Measurements from ENCODE around the gene PTPRU.
"Not testable (repeated sequence)": the region's sequence is repeated elsewhere in the genome, so short reads cannot be mapped to it uniquely, and the experiment has no call there.

PTPRU gene

DNA sequence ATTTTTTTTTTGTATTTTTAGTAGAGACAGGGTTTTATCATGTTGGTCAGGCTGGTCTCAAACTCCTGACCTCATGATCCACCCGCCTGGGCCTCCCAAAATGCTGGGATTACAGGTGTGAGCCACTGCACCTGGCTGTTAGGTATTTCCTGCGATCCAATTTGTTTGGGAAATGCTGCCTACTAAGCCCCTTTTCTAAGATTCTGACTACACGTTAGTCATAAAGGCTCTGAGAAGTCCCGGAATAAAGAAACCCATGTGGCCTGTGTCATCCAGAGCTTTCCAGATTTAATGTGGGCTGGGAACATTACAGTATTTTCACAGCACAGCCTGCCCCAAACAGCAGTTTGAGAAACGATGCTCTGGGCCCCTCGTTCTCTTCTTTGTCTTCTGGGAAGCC, 14.1 kb upstream of the PTPRU start:
- DNase-seq (ENCODE audit: low read depth): not testable (repeated sequence)

- DNase-seq (ENCODE audit: low read depth): no peak
These were observed 13.6 kb upstream of the PTPRU start for GRCh38 chr1:29222686-29223085.

- no peak for DNase-seq (ENCODE audit: low read depth)
These were observed 12.8 kb upstream of the PTPRU start for GRCh38 chr1:29223521-29223920.

GRCh38 chr1:29224356-29224837, 11.9 kb upstream of the PTPRU start:
- DNase-seq (ENCODE audit: low read depth): no peak

DNA sequence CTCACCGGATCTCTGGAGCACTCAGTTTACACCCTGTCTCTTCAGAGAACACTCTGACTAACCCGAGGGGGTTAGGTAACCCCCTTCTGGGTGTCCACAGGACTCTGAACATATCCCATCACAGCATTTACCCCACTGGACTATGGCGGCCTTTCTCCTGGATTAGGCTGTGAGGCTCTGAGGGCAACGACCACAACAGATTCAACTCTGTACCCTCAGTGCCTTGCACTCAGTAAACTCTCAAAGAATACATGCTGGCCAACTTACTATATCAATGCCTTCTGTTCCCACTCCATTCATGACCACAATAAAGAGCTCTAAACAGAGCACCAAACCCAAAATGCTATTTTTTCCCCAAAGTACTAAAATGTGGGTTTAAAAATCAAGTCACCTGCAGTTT, 11.0 kb upstream of the PTPRU start:
- no peak for DNase-seq (ENCODE audit: low read depth)

DNA sequence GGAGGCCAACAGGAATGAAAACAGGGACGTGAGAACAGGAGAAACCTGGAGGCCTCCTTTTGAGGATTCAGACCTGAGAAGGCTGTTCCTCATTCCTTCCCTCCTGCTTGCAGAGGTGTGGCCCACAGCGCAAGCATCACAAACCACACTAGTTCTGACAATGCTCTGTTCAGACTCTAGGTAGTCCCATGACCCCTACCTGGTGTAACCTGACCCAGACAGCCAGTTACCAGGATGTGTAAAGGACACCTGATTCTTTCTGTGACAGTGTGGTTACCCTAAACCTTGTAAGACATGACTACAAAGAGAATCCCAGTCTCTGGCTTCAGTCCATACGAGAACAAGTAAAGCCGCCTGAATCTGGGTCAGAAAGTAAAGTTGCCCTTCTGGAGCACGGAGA, 8.8 kb upstream of the PTPRU start:
- DNase-seq (ENCODE audit: low read depth): no peak

DNA sequence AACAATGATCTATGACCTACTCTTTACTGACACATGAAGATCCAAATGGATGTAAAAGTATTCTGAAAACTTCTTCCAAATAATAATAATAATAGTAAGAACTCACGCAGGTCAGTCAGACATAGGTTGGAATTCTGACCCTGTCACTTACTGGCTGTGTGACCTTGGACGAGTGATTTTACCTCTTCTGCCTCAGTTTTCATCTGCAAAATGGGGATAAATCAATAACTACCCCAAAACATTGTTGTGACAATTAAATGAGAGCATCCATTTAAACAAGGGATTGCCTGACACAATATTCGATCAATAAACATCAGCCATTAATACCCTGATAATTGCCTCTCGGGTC, 6.1 kb upstream of the PTPRU start:
- no peak for DNase-seq (ENCODE audit: low read depth)

DNA sequence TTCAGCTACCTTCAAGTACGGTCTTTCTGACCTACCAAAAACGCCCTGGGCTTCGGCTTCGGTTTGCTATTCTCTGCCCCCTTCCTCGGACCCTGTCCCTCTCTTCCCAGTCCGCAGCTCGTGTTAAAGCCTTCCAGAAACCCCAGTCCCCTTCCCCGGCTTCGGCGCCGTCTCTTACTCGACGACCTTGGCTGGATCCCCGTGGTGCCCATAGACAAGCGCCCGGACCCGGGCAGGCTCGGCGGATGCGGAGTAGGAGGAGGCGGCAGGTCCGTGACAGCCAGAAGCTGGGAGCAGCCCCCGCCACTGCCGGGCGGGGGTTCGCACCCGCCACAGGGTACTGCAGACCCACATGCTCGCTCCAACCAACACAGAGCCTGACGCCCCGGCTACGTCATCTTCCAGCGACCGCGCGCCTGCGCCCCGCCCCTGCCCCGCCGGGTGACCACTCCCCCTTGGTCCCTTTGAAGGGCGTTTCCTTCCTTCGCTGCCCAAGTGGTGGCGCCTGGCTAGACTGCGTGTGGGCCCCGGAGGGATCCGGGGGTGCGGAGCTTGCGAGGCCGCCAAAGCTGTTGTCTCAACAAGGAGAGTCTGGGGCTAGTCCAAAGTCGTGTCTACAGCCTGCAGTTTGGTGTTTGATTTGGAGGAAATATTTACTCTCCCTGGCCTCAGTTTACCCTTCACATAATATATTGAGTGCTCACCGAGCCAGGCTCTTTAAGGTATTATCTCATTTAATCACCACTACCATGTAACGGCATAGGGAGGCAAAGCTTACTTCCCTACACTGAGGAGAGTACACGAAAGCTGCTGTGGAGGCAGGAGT, 5.6 kb upstream of the PTPRU start, which contains the start of gene MECR:
TSS of gene MECR (minus strand) at position 382 of the 826 bp plus-strand sequence. CDS start at position 354, 28 bp downstream.
- peak; percentile 93 for DNase-seq (ENCODE audit: low read depth)

GRCh38 chr1:29232387-29232786, 3.9 kb upstream of the PTPRU start:
- no peak for DNase-seq (ENCODE audit: low read depth)

GRCh38 chr1:29233693-29234092, 2.6 kb upstream of the PTPRU start:
- no peak for DNase-seq (ENCODE audit: low read depth)

GRCh38 chr1:29234471-29234870, 1.9 kb upstream of the PTPRU start:
- DNase-seq (ENCODE audit: low read depth): no peak

DNA sequence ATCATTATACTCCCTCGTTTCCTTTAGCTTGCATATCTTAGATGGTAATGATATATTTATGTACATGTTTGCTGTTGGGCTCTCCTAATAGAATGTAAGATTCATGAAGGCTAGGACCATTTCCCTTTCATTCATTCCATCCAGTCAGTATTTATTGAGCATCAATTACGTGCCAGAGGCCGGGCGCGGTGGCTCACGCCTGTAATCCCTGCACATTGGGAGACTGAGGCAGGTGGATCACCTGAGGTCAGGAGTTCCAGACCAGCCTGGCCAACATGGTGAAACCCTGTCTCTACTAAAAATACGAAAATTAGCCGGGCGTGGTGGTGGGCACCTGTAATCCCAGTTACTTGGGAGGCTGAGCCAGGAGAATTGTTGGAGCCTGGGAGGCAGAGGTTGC, 1.4 kb upstream of the PTPRU start:
- DNase-seq (ENCODE audit: low read depth): not testable (repeated sequence)

DNA sequence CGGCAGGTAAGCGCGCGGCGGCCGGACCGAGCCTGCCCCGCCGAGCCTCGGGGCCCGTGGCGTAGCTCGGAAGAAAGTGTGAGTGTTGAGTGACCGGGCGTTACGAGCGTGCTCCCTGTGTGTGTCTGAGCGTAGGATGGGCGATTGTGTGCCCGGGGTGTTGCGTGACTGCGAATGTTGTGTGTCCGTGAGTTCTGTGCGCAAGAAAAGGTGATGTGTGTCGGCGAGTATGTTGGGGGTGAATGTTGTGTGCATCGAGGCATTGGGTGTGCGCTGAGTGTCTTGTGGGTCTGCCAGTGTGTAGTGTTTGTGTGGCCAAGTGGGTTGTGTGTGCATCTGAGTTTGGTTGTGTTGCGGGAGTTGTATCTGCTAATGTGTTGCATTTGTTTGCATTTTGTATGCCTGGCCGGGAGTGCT, 398 bp downstream of the PTPRU start:
- DNase-seq (ENCODE audit: low read depth): no peak

DNA sequence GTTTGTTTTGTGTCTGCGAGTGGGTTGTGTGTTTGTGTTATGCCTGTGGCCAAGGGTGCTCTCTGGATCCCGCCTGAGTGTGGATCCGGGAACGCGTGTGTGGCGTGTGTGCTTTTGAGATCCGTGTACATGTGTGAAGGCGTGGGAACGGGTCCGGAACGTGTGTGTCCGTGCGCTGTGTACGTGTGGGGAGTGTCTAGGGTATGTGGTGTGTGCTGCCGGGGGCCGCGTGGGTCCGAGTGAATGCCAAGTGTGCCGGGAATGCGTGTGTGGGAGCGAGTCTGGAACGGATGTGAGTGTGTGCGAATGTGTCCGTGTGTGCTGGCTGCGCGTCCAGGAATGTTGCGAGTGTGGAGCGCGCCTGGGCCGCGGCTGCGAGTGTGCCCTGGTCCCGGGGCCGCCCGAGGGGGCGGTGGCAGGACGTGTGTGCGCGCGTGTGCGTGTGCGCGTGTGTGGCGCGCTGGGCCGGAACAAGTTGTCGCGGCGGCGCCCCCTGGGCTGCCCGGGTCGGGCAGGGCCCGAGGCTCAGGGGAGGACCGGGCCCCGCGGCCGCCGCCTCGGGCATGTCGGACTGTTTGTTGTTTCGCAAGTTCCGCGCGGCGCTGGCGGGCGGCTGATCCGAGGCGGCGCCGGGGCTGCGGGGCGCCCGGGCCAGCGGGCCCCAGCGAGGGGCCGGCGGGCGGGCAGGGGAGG, 953 bp downstream of the PTPRU start:
- no peak for DNase-seq (ENCODE audit: low read depth)

DNA sequence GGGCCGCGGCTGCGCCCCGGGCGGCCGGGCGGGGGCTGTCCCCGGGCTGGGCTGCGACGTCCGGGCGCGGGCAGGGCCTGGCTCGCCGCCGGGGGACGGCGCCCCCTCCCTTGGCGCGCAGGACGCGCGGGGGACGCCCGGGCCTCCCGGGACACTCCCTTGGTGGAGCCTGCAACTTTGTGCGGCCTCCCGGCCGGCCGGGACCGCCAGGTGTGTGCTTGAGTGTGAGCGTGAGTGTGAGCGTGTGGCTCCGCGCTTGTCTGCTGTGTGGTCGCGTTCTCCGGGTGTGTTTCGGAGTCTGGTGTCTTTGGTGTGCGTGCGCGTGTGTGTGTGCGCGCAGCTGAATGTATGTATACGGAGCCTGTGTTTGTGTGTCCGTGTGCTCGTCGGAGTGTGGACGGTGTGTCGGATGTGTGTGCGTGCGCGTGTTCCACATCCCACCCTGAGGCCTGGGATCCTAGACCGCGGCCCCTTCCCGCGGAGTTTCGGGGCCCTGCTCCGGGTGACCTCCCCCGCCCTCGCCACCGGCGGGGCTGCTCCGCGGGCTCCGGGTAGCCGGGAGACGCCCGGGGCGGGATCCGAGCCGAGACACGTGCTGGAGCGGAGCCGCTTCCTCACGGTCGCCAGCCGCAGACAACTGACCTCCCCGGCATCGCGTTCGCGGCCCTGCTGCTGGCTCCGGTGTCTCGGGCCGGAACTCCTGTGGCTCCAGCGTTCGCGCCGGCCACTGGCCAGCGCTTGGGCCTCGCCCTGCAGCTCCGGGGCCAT, 1.7 kb downstream of the PTPRU start:
- no peak for DNase-seq (ENCODE audit: low read depth)

DNA sequence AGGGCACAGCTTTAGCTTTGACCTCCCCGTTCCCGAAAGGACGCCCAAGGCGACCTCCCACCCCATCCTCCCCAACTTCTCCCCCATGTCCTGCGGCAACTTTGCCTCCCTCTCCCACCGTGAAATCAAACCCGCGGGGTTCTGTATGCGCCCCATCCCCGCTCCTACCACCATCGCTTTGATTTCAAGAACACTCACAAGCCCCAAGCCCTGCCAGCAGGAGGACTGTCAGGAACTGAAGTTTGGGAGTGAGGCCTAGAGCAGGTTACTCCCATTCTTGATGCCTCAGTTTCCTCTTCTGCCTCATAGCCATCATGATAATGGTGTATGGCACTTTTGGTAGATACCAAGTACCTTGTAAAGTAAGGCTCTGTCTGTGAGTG, 2.3 kb downstream of the PTPRU start:
- no peak for DNase-seq (ENCODE audit: low read depth)

GRCh38 chr1:29239142-29239541, 2.8 kb downstream of the PTPRU start:
- no peak for DNase-seq (ENCODE audit: low read depth)

DNA sequence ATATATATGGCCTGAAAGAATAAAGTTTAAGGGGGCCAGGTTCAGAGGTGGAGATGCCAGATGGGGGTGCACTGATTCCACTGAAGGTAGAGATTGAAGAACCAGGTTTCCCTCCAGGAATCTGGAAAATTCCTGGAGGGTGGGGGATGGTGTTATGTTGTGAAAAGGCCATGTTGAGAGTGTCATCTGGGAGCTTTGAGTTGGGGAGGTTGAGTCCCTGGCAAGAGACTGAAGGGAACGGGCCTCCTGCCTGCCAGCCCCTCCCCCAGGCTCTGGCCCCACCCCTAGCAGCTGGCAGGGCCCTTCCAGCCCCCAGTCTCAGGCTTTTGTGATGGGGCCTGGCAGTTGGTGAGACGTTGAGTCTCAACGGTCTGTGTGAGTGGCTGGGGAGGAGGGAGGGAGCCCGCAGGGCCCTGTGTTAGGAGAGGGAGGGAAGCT, 4.1 kb downstream of the PTPRU start:
- DNase-seq (ENCODE audit: low read depth): no peak

DNA sequence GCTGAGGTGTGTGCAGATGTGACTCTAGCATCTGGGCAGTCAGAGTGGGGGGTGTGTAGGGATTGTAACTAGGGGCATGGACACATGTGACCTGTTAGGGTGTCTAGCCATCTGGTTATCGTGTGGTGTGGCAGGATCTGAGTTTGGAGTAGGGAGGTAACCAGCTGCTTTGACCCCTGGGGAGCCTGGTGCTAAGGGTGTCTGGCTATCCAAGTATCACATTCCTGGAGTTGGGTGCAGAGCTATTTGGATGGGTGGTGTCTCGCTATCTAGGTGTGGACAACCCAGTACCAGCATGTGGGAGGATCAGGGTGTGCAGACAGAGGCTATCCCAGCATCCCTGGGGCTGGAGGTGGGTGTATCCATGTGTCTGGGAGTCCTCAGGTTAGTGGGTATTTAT, 4.7 kb downstream of the PTPRU start:
- no peak for DNase-seq (ENCODE audit: low read depth)

- DNase-seq (ENCODE audit: low read depth): no peak
These were observed 6.9 kb downstream of the PTPRU start for GRCh38 chr1:29243023-29243870.

GRCh38 chr1:29243871-29244200, 7.5 kb downstream of the PTPRU start:
- no peak for DNase-seq (ENCODE audit: low read depth)

- DNase-seq (ENCODE audit: low read depth): no peak
These were observed 8.9 kb downstream of the PTPRU start for GRCh38 chr1:29245261-29245660.

Measured in stimulated activated CD8-positive, alpha-beta memory T cell treated with anti-CD3 and anti-CD28 coated beads, Interleukin-12 subunit alpha, Interleukin-12 subunit beta, amount 100 ng/mL, for 4 hours (primary cell).